Amygdala (tissue), 56 donors: Measurements from ENCODE around the gene PPBP.

Experiments
- DNase-seq, 56 donors: peaks; one replicate each; lab custom pipeline; 2025; lab: John Stamatoyannopoulos, UW

Gene PPBP, protein sequence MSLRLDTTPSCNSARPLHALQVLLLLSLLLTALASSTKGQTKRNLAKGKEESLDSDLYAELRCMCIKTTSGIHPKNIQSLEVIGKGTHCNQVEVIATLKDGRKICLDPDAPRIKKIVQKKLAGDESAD

DNA sequence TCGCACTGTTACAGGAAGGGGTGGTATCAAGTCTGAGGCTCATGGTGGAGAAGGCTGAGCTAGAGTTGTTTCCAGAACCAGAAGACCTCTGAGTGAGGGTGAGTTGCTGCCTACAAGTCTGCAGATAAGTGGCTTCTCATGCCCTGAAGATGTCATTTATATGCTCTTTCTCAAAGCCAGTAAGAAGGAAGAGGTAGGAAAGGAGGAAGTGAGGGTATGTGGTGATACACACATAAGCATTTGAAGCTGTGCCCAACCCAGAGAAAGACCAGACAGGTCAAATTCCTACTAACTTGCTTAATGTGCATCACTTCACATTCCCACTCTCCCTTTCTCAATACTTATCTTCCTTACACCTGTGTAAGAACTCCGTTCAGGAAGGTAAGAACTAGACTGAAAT lies at the start of gene PPBP:
TSS of gene PPBP (minus strand) at position 130 of the 400 bp plus-strand sequence. CDS start at position 43, 87 bp downstream.
- no peak for DNase-seq

DNA sequence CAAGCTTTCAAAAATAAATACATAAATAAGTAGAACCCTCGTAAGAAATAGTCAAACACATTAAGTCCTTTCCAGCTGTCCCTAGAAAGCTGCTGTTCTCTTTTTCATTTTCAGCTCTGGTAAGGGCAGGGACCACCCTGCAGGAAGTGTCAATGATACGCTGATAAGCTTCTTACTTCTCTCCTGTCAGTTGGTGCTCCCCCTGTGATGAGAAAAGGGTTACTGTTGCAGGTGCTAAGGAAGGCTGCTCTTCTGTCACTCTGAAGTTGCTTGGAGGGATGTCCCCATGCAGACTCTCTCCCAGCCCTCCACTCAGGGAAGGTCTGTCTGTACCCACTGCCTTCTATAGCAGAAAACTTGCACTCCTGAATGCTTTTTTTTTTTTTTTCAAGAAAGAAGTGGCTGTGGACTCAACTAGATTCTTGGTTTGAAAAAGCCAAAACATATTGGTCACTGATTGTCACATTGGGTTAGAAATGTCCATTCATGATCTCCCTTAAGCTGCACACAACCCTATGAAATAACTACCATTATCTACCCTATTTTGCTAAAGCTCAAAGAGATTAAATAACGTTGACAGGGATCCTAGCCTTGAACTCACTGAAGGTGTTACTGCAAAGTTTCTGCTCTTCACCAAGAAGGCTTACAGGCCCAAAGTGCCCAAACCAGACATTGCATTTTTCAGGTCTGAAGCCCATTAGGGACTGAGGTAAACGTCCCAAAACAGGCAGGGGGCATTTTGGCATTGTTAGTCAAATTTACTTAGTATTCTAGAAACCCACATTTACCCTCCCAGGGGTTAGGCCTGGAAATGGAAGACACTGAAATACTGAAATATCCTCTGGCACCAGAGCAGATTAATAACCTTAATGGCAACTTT lies 49.3 kb upstream of the PPBP start:
- no peak for DNase-seq

DNA sequence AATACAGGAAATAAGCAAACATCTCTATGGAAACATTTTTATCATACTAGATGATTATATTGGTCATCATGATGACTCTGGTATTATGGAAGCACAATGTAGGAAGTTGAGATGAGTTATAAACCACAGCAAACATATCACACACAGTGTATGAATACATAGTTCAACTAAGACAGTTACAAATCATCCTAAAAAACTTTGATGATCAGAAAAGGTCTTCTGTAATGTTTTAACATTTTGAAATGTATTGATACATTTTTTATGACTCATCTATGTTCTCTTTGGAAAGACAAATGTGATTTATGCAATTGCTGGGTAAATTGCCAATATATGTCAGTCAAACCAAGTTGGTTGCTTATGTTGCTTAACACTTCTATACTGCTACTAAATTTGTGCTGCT lies 45.7 kb upstream of the PPBP start:
- DNase-seq = no peak

DNA sequence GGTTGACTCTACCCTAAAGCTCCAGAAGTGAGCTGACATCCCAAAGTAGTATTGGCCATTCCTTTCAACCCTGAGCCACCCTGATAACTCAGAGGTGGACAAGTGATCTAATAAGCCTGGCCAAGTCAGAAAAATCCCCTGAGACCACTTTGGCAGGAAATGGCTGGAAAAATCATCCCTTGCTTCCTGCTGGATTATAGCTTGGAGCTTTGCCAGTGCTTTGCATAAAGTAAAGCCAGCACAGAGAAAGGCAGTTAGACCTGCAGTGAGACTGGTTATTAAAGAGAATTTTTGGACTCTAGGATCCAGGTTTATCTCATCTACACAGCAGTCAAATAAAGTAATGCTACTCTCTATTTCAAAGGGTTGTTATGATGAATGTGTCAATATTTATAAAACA lies 44.1 kb upstream of the PPBP start:
- DNase-seq = no peak

DNA sequence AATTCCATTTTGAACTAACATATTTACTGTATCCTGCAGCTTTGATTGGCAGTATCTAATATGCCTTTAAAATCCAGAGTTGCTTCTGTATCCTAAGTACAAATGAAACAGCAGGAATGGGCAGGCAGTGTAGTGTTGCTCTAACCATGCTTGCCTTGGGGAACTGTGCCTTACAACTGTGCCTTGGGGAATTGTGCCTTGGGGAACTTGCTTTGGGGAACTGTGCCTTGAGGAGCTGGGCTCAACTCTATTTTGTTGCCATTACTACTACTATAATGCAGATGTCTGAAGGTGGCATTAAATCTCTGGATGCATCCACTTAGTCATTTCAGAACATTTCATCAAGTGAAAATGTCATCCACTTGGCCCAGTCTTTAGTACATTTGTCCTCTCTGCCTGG lies 43.6 kb upstream of the PPBP start:
- no peak for DNase-seq

DNA sequence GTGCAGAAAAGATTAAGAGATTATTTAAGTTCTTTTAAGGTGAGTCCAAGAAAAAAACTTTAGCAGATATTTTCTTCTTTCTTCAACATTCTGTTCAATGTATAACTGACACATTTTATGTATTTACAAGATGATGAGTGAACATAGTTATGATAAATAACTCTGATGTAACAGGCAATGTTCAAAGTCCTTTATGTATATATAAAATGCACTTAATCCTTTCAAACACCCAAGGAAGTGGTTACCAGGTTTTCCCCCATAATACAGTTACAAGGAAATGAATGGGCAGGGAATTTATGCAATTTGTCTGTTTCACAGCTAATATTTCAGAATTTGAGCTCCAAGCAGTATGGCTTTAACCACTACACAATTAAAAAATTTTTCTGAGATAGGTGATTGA lies 42.3 kb upstream of the PPBP start:
- no peak for DNase-seq

DNA sequence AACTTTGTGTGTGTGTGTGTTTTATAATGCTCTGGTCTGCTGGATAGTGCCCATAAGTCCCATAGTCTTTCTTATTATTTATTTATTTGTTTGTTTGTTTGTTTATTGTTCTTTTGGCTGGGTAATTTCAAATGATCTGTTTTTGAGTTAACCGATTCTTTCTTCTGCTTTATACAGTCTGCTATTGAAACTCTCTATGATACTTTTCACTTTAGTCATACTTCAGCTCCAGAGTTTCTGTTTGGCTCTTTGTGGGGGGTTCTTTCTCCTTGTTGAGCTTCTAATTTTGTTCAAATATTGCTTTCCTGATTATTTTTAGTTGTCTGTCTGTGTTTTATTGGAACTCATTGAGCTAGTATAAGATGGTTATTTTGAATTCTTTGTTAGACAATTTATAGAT lies 40.5 kb upstream of the PPBP start:
- no peak for DNase-seq

DNA sequence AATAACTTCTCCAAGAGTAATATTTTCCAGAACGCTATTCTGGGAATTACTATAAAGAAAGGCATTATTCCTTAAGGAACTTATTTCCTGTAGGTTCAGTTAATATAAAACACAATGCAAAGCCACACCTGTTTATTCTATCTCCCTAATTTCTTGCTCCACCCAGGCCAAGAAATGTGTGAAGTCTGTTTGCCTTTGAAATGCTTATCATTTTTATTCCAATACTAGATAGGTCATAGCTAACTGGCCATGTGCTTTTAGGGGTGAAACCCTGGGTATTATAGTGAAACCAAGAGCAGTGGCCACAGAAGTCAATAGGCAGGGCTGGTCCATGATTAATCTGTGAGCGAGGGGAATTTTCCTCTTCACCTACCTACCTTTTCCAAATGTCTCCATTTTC lies 35.7 kb upstream of the PPBP start:
- no peak for DNase-seq

DNA sequence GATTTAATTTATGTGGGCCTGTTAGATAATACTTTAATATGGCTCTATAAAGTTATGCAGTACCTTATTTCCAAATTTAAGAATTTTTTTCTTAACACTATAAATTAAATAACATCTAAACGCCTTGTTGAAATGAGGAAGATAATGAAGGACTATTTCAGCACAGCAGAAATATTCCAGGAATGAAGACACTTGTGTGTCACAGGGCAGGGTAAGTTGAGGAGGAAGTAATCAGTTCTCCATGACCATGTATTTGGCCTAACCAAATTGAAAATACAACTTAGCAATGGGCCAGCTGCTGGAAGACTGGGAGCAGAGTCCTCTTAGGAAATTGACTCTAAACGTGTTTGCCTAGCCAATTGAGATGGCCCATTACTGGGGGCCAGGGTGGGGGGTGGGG lies 33.6 kb upstream of the PPBP start:
- no peak for DNase-seq

DNA sequence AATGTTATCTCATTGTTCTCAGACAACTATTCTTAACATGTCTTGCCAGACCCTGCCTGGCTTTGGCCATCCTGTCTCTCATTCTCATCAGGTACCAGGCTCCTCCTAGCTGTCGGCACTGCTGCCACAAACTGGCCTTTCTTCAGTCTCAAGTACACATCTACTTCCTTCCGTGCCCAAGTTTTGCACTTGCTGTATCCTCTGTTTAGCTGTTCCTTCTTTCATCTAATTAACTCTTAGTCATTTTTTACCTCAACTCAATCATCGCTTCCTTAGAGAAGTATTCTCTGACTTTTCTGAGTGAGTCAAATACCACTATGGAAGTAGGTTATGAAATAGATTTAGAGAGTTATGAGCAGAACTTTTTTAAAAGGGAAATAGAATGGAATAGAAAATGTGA lies 30.8 kb upstream of the PPBP start:
- DNase-seq = no peak

DNA sequence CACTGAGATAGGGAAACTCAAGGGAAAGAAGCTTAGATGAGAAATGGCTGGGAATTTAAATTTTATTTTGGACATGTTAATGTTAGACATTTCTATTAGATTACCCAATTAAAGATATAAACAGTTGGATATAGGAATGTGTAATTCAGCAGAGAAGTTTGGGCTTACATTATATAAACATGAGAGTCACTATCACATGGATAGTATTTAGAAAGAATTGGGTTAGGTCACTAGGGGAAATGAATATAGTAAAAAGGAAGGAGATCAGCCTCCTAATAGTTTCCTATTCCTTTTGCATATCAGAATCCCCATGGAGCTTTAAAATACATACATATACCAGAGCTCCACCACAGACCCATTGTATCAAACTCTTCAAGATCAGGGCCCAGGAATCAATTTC lies 30.1 kb upstream of the PPBP start:
- no peak for DNase-seq

DNA sequence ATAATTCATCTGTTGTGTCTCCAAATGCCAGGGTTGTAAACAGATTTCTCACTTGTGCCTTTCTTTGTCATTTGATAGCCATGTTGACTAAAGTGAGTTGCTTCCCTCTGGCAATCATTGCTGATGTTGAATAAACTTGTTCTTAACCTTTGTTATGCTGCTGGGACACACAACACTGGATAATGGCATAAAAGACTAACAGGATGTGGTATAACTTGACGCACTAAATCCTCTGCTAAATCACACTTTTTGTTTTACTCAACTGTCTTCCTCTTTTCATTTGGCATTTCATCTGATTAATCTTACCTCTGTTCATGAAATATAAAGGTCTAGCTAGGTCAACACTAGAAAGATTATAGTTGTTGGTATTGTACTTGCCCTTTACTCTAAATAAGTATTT lies 28.1 kb upstream of the PPBP start:
- DNase-seq = no peak

DNA sequence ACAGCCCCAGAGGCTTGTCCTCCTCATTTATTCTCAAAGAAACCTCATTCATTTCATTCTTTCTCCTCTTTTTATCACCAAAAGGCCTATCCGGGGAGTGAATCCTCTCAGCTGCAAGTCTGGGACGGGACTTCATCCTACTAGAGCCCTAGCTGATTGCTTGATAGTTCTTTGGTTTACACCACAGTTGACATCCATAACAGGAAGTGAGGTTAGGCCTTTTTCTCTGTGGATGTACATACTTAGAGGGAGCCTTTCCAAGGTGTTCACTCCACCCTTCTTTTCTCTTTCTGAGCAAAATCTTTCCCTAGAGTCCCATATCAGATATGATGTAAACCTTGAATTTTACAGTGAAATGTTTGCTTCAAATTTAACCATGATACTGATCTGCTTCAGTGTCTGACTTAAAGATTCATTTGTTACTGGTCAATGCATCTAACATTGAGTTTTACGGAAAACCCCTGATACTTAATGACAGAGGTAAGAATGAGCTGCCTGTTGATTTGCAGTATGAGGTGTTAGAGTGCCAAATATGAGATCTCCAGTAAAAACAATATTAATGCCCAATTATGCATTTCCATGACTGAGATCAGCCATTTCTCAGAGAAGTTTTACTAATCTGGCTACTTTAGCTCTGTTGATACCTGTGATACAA lies 27.3 kb upstream of the PPBP start:
- DNase-seq = no peak

DNA sequence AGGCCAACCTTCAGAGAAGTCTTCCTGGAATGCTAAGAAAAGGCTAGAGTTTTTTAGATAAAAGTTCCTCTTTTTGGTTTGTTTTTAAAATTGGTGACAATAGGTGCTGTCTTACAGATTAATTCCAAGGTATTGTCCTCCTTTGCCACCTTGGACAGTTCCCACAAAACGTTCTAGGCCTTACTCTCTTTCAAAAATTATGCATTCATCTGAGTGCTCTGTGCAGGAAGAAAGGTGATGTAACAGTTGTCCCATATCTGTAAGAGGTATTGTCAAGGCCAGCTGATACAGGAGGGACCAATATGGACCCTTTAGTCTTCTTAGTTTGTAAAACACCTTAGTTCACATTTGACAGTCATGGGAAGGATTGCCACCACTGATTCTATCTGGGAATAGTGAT lies 26.3 kb upstream of the PPBP start:
- no peak for DNase-seq

DNA sequence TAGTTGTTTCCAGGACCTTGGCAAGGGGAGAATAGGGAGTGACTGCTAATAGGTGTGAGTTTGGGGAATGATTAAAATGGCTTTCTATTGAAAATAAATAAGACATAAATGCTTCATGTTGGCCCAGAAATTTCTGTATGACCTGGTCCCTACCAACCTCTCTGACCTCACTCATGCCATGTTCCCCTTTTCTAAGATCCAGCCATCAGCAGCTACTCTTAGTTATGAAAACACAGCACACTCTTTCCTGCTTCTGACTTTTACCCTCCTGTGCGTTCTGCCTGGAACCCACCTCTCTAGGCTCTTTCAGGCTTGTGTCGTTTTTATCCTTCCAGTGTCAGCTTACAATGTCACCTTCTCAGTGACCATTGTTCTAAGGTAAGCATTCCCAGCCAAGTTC lies 25.3 kb upstream of the PPBP start:
- DNase-seq = no peak

DNA sequence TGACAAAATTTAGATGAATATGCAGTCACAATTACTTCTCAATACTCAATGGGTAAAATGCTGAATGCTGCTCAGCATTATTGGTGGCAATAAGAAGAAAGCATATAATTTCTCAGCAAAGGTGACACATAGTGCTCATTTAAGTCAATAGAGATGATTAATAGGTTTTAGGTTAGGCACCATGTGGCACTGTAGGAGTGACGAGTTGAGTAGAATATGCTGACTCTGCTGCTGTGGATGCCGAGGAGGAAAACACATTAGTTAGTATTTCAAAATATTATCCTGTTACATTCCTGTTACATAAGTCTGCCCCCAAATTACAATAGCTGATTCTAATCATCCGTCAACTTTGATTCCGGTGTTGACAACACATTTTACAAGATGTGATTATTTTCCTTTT lies 24.1 kb upstream of the PPBP start:
- DNase-seq = no peak

DNA sequence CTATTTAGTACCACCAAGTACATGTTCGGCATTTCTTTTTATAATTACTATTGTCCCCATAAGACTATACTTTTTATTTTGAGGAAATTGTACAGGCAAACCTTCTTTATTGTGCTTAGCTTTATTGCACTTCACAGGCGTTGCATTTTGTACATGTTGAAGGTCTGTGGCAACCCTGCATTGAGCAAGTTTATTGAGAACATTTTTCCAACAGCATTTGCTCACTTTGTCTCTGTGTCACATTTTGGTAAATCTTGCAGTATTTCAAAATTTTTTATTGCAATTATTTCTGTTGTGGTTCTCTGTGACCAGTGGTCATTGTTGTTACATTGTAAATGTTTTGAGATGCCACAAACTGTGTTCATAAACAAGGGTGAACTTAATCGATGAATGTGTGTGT lies 21.3 kb upstream of the PPBP start:
- no peak for DNase-seq

DNA sequence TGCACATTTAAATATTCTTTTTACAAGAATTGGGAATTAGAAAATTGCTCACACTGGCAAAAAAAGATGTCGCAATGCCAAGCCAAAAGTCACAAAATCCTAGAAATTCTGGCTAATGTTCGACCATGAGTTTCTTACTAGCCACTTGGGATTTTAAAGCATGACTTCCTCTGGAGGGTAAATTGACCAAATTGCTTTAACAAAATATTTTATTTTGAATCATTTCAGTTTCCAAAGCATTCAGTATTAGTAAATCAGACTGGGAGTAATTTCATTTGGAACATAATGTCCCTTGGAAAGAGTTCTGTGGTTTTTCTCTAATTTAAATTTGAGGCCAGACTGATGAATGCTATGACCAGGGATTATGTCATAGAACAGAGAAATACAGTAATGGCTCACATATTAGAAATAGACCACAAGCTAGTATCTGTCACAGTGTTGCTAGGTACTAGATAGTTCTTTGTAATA lies 18.1 kb upstream of the PPBP start:
- DNase-seq = no peak

DNA sequence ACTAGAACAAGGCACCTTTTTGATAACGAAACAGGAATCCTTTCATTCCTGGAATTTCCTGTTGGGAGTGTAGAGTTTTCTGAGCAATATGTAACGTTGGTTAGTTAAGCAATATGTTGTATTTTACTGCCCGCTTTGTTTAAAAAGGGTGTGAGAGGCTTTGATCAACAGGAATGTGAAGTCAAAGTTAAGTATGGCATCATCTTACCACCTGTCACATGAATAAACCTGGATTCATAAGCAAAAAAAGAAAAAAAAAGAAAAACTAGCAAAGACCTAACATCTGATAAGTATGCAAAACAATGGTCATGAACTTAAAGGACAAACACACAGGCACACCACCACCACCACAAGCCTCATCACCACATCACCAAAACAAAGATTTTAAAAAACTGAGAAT lies 17.5 kb upstream of the PPBP start:
- DNase-seq = no peak

DNA sequence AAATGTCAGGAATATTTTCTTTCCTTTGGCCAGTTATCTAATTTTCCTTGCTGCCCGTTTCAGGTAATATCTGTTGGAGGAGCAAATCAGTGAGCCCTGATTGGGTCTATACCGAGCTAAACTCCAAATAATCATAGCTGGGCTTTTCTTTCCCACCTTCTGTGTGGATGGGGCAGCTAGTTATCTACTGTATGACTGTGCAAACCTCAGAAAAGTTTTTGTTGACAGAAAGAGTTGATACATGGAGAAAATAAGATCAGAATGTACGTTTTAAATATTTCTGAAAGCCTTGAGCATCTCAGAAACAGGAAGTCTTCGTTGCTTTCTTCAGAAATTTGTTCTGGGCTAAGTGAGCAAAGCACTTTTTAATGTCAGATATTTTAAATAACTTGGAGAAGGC lies 16.7 kb upstream of the PPBP start:
- DNase-seq = no peak

DNA sequence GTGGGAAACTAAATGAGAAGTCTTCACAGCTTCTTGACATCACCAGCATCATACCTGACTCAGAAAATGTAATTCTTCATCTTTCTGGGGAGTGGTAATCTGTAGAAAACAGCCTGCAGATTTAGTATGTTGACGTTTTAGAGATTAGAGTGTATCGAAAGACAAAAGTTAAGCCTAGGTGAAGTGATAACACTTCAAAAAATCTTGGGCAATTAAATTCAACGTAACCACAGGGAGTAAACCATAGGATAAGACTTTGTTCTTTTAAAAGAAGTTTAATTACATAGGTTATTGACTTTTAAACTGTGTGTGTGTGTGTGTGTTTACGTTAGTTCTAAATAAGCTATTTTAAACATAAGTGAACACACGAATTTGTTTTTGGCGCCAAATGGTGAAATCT lies 12.3 kb upstream of the PPBP start:
- no peak for DNase-seq
